NCI-H1694 treated with DMSO at 0.1 percent for 48 hours (cell line): ENCODE data around the gene FNDC8.
"Not testable (repeated sequence)": the region's sequence is repeated elsewhere in the genome, so short reads cannot be mapped to it uniquely, and the experiment has no call there.

Source experiments
- DNase-seq: peaks from one replicate; lab custom pipeline; 2025; lab: John Stamatoyannopoulos, UW

FNDC8 gene

GRCh38 chr17:35171834-35172233 is 50.4 kb downstream of the FNDC8 start:
- DNase-seq, result no peak

GRCh38 chr17:35172321-35172720 is 50.9 kb downstream of the FNDC8 start:
- DNase-seq, result not testable (repeated sequence)

DNA sequence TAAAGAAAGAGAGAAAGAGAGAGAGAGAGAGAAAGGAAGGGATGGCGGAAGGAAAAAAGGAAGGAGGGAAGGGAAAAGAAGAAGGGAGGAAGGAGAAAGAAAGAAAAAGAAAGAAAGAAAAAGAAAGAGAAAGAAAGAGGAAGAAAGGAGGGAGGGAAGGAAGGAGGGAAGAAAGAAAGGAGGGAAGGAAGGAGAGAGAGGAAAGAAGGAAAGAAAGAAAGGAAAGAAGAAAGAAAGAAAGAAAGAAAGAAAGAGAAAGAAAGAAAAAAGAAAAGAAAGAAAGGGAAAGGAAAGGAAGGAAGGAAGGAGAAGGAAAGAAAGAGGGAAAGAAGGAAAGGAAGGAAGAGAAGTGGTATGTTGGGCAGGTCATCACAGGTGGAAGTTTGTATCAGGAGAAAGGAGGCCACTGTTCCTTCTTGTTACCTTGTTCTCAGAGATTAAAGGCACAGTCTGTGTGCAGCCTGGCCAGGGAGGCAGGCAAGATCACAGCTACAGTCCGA is 53.5 kb downstream of the FNDC8 start:
- no peak for DNase-seq

DNA sequence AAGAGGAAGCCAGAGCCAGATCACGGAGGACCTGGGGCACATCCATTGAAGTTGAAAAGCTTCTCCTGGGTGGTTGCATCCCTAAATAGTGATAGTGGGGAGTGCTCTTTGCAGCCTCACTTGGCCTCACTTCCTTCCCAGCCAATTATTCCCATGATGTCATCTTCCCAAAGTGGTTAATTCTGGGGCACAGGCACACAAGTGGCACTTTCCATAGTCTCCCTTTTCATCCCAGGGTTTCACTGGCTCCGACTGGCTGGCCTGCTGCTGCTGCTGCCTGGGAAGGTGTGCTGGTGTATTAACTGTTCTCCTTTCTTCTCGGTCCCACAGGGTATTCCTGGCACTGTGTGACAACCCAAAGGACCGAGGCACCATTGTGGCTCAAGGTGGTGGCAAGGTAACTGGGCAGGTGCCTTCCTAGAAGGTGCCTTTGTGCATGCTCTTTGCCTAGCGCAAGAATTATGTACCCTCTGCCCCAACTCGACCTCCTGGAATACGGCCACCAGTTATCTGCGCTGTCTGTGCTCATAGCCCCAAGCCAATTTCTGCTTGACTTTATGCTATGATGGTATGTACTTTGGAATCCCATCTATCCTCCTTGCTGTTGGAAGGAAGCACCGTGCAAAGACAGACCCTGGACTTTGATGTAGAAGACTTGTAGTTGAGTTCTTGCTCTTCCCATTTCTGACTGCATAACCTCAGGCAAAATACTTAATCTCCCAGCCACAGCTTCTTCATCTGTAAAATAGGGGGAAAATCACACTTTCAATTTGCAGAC is 54.4 kb downstream of the FNDC8 start:
- DNase-seq, result no peak

GRCh38 chr17:35176897-35177296 is 55.5 kb downstream of the FNDC8 start:
- DNase-seq, result no peak

- not testable (repeated sequence) for DNase-seq
Observed at GRCh38 chr17:35179379-35179778, 58.0 kb downstream of the FNDC8 start.
